ENCODE results near the gene VAMP5.
A peak's percentile ranks its signal among the peaks of the same experiment; 100 is the strongest.
"Not testable (repeated sequence)": the region's sequence is repeated elsewhere in the genome, so short reads cannot be mapped to it uniquely, and the experiment has no call there.

The VAMP5 gene

DNA sequence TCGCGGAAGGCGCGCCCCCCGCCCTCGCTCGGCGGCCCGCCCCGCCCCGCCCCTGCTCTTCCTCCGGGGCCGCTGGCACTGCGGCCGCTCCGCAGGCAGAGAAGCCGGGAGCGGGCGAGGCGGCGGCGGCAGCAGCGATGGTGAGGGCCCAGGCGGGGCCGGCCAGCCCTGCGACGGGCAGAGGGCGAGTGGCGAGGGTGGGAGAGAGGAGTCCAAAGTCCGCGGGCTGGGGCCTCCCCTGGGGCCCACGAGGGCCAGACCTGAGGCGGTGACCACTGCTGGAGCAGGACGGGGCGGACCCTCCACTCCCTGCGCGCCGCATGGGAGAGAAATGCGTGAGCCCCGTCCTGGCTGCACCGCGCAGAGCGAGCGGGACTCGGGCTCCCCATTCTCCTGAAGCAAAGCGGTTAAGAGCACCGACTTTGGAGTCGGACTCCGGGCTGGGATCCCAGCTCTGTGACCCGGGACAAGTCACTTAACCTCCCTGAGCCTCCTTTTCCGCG is at the start of gene VAMP5:
VAMP5 (plus strand) TSS at position 78 of the 503 bp plus-strand sequence; CDS start at position 138, 60 bp downstream.
- no peak for DNase-seq (ENCODE audit: low read depth)

DNA sequence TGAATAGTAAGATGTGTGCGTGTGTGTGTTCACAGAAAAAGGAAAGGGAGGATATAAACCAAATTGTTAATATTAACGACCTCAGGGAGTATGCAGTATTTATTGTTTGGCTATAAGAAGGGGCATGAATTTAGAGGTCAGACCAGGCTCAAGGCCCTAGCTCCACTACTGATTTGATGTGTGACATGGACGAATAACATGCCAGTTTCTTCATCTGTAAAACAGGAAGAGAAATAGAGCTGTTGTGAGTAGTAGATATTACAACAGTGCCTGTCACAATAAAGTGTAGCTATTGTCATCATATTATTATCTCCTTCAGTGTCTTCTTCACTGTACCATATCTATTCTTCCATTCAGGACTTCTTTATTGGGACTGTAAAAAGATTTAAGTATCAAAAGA is 49.4 kb upstream of the VAMP5 start:
- no peak for DNase-seq (ENCODE audit: low read depth)

- DNase-seq (ENCODE audit: low read depth), result no peak
These were observed 47.8 kb upstream of the VAMP5 start for GRCh38 chr2:85536479-85536878.

GRCh38 chr2:85537600-85538506 is 46.4 kb upstream of the VAMP5 start:
- DNase-seq (ENCODE audit: low read depth), result no peak

GRCh38 chr2:85538507-85539360 is 45.5 kb upstream of the VAMP5 start, which contains the start of gene MAT2A:
Gene MAT2A (plus strand): TSS chr2:85539168. CDS start chr2:85539288, 120 bp downstream.
- DNase-seq (ENCODE audit: low read depth), result peak; percentile 79

DNA sequence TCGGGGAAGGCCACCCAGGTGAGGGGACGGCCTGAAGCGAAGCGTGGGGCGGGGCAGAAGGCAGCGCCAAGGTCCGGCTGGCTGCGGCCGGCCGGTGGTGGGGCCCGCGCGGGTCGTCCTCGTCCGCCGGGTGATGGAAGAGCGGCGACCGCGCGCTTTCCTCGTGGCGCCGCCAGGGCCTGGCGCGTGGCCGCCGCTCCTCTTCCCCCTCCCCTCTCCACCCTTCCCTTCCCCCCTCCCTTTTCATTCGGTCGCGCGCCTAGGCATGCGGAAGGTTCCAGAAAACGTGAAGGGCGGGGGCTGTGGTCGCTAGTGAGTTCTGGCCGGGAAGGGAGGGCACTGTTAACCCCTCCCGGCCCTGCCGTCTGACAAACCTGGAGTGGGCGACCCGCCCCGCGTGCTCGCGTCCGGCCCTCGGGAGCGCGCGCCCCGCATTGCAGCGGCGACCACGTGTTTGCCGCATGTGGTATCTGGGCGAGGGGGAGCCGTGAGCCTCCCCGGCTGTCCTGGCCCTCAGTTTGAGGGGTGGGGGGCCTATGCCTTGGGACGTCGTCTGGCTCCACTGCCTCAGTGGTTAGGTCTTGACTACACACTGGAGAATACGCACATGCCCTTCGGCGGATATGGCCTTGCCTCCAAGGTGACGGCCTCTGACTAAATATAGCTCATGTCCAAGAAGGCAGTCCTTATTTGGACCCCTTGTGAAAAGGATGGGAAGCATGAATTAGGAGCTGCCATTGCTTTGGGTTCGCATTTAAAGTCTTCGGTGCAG is 44.7 kb upstream of the VAMP5 start:
- DNase-seq (ENCODE audit: low read depth), result no peak

- DNase-seq (ENCODE audit: low read depth), result no peak
These were observed 44.0 kb upstream of the VAMP5 start for GRCh38 chr2:85540133-85540648.

DNA sequence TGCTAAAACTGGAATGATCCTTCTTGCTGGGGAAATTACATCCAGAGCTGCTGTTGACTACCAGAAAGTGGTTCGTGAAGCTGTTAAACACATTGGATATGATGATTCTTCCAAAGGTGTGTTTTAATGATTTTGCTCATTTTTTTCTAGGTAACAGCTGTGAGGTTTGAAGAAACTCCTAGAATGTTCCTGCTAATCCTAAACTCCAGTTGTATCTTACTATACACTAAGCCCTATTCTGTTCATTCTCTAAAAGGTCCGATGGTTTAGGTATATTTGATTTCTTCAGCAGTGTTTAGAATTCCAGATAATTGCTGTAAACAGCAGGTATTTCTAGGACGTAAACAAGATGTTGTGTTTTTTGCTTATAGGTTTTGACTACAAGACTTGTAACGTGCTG is 43.0 kb upstream of the VAMP5 start:
- no peak for DNase-seq (ENCODE audit: low read depth)

DNA sequence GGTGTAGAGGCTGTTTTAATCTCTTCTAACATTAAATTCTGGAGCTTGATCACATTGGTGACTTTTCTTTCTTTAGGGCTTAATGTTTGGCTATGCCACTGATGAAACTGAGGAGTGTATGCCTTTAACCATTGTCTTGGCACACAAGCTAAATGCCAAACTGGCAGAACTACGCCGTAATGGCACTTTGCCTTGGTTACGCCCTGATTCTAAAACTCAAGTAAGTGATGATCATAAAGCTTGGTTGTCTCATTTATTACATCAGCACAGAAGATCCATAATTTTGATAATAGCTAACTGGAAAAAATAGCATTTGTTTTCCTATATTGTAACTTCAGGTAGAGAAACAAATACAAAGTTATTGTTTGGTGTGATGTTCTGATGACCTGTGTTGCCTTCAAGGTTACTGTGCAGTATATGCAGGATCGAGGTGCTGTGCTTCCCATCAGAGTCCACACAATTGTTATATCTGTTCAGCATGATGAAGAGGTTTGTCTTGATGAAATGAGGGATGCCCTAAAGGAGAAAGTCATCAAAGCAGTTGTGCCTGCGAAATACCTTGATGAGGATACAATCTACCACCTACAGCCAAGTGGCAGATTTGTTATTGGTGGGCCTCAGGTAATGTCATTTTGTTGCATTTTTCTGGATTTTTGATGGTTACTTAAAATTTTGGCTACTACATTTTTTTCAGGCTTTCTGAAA is 42.3 kb upstream of the VAMP5 start:
- DNase-seq (ENCODE audit: low read depth), result no peak

DNA sequence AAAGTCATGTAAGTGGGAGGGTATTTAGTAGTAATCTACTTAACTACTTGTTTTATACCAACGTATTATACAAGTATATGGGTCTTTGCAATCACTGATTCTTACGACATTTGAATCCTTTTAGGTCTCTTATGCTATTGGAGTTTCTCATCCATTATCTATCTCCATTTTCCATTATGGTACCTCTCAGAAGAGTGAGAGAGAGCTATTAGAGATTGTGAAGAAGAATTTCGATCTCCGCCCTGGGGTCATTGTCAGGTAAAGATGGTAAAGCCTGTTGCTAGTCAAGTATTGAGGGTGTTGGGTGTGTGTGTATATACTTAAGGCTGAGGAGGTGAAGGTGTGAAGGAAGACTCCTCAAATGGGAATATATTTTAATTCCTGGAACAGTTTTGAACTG is 41.5 kb upstream of the VAMP5 start:
- no peak for DNase-seq (ENCODE audit: low read depth)

DNA sequence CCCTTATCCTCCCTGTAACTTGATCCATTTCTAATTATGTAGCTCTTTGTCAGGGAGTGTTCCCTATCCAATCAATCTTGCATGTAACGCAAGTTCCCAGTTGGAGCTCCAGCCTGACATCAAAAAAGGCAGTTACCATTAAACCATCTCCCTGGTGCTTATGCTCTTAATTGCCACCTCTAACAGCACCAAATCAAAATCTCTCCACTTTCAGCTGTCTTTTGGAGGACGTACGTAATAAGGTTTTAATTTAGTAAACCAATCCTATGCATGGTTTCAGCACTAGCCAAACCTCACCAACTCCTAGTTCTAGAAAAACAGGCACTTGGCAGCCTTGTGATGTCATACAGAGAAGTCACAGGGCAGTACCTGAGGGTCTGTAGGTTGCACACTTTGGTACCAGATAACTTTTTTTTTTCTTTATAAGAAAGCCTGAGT is 40.0 kb upstream of the VAMP5 start:
- DNase-seq (ENCODE audit: low read depth), result not testable (repeated sequence)

- not testable (repeated sequence) for DNase-seq (ENCODE audit: low read depth)
These were observed 39.1 kb upstream of the VAMP5 start for GRCh38 chr2:85544915-85545779.

DNA sequence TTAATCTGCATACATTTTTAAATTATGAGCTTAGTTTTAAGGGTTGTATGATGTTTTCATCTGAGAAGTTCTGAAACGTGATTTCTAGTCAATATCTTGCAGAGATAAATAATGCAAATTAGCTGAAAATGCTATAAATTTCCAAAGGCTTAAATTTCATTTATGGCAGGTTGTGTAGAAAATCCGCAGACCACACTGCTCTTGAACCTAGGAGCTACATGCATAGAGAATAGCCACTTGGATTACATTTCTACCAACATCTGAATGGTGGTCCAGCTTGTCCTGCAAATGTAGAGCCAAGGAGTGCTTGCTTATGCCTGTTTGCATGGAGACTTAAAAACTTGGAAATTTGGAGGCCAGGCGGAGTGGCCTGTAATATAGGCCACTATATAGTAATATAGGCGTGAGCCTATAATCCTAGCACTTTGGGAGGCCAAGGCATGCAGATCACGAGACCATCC is 38.4 kb upstream of the VAMP5 start:
- DNase-seq (ENCODE audit: low read depth), result no peak

GRCh38 chr2:85547089-85547858 is 37.0 kb upstream of the VAMP5 start:
- no peak for DNase-seq (ENCODE audit: low read depth)

- DNase-seq (ENCODE audit: low read depth), result no peak
These were observed 36.2 kb upstream of the VAMP5 start for GRCh38 chr2:85547859-85548607.

- DNase-seq (ENCODE audit: low read depth), result no peak
These were observed 35.7 kb upstream of the VAMP5 start for GRCh38 chr2:85548608-85548900.

- no peak for DNase-seq (ENCODE audit: low read depth)
These were observed 35.1 kb upstream of the VAMP5 start for GRCh38 chr2:85549095-85549494.

- DNase-seq (ENCODE audit: low read depth), result peak; percentile 98
These were observed 34.4 kb upstream of the VAMP5 start for GRCh38 chr2:85549826-85550225.
